Fibroblast of skin of scalp (primary cell): Measurements from ENCODE around the gene LDLR. TPM values are rescaled to one million over a fixed set of nuclear protein-coding genes. Genes with fewer than 3 reads are reported as not detected.

Source experiments
- DNase-seq: peaks from one replicate; pipeline ENCODE4 v3.0.0-alpha.2; 2013
- polyA plus RNA-seq, 2 experiments: library from polyadenylated mRNA; unstranded; fragments of 120-200 nt; gene quantifications; one replicate each; pipeline ENCODE4 v1.2.1, GENCODE V29; 2013; ENCODE audit not compliant: insufficient read length in 2 of 2

The LDLR gene
- polyA plus RNA-seq (2013, experiment 1 of 2; ENCODE audit: insufficient read length) = 38.7 TPM
- polyA plus RNA-seq (2013, experiment 2 of 2; ENCODE audit: insufficient read length) = 39.7 TPM

- DNase-seq = peak; percentile 89
Measured at GRCh38 chr19:11089254-11090013, at the start of gene LDLR. Gene LDLR (plus strand): TSS chr19:11089463. CDS start chr19:11089549, 86 bp downstream.

- DNase-seq = no peak
Measured at GRCh38 chr19:11041194-11041593, 48.1 kb upstream of the LDLR start.

- DNase-seq = no peak
Measured at GRCh38 chr19:11041966-11042627, 47.2 kb upstream of the LDLR start.

- no peak for DNase-seq
Measured at GRCh38 chr19:11044431-11044830, 44.8 kb upstream of the LDLR start.

- DNase-seq = no peak
Measured at GRCh38 chr19:11045536-11045935, 43.7 kb upstream of the LDLR start.

- DNase-seq = no peak
Measured at GRCh38 chr19:11046605-11047354, 42.5 kb upstream of the LDLR start.

GRCh38 chr19:11047866-11048265, 41.4 kb upstream of the LDLR start:
- DNase-seq = no peak

- DNase-seq = no peak
Measured at GRCh38 chr19:11050323-11051114, 38.7 kb upstream of the LDLR start.

GRCh38 chr19:11053817-11054195, 35.5 kb upstream of the LDLR start:
- DNase-seq = no peak

- no peak for DNase-seq
Measured at GRCh38 chr19:11054200-11054599, 35.1 kb upstream of the LDLR start.

GRCh38 chr19:11054628-11055027, 34.6 kb upstream of the LDLR start:
- no peak for DNase-seq

GRCh38 chr19:11058246-11059030, 30.8 kb upstream of the LDLR start:
- no peak for DNase-seq

- DNase-seq = no peak
Measured at GRCh38 chr19:11059511-11060358, 29.5 kb upstream of the LDLR start.

GRCh38 chr19:11061952-11062351, 27.3 kb upstream of the LDLR start:
- DNase-seq = no peak

- DNase-seq = no peak
Measured at GRCh38 chr19:11063434-11063833, 25.8 kb upstream of the LDLR start.

GRCh38 chr19:11064831-11065303, 24.4 kb upstream of the LDLR start:
- no peak for DNase-seq

GRCh38 chr19:11066326-11066725, 22.9 kb upstream of the LDLR start:
- DNase-seq = no peak

GRCh38 chr19:11067356-11068113, 21.7 kb upstream of the LDLR start:
- DNase-seq = no peak

GRCh38 chr19:11069561-11069960, 19.7 kb upstream of the LDLR start:
- no peak for DNase-seq

- DNase-seq = no peak
Measured at GRCh38 chr19:11070123-11070522, 19.1 kb upstream of the LDLR start.
